Endothelial cell of umbilical vein (primary cell): ENCODE measurements around the gene BMX. TPM values are rescaled to one million over a fixed set of nuclear protein-coding genes. Genes with fewer than 3 reads are reported as not detected.

Experiments
- BruUV-seq: library from RNA; stranded (reverse); fragments of 400-500 nt; replicated peaks from 2 replicates; lab custom pipeline; 2021; lab: Mats Ljungman, UMichigan
- CTCF ChIA-PET: fragments of 300-600, 350-600 bp; sonication (Branson Sonifier 250); formaldehyde crosslinking; loops from one replicate; lab custom pipeline; 2021; ENCODE audit warnings: antibody characterized with exemption, inconsistent platforms; lab: Charles Lee
- POLR2A ChIA-PET: fragments of 300-600, 350-600 bp; sonication (Branson Sonifier 250); formaldehyde crosslinking; loops from one replicate; lab custom pipeline; 2021; ENCODE audit warnings: antibody characterized with exemption, inconsistent platforms; lab: Charles Lee
- DNase-seq: peaks from one replicate; pipeline ENCODE4 v3.0.0-alpha.2; 2011; ENCODE audit warnings: low read depth, low spot score
- FAIRE-seq: peaks from 2 replicates; lab custom pipeline; 2011; peaks lifted over from hg19 to GRCh38; lab: Jason Lieb, UNC
- H2AFZ ChIP-seq: 2 replicates; pipeline ENCODE4 v1.6.0; 2012; ENCODE audit warnings: low read depth, low read length, control low read depth, inconsistent platforms
- H3K27ac ChIP-seq: 2 replicates; pipeline ENCODE4 v1.5.1; 2011; ENCODE audit warnings: low read depth, mild to moderate bottlenecking, control low read depth, low read length, moderate library complexity; ENCODE audit not compliant: insufficient read depth
- H3K27me3 ChIP-seq, 2 experiments: 2 replicates each; pipeline versions ENCODE4 v1.6.0 to v1.6.1; 2011; ENCODE audit warnings: low read length in 2 of 2, mixed read lengths in 1 of 2; ENCODE audit not compliant: control insufficient read depth in 2 of 2, insufficient read depth in 2 of 2
- H3K36me3 ChIP-seq, 2 experiments: 2 replicates in 1 of 2; 3 replicates in 1 of 2; pipeline ENCODE4 v1.5.1; 2011; ENCODE audit warnings: low read length in 2 of 2, mild to moderate bottlenecking in 1 of 2, moderate library complexity in 1 of 2; ENCODE audit not compliant: control insufficient read depth in 2 of 2, insufficient read depth in 2 of 2; ENCODE audit errors: extremely low read depth in 1 of 2
- H3K4me1 ChIP-seq: 3 replicates; pipeline ENCODE4 v1.5.1; 2011; ENCODE audit warnings: mild to moderate bottlenecking, low read length; ENCODE audit not compliant: control insufficient read depth, insufficient read depth; ENCODE audit errors: extremely low read depth
- H3K4me2 ChIP-seq: 2 replicates; pipeline ENCODE4 v1.6.1; 2011; ENCODE audit warnings: low read length, control low read depth, mixed read lengths; ENCODE audit not compliant: insufficient read depth
- H3K4me3 ChIP-seq, 3 experiments: fragments of 200-600 bp in 1 of 3; sonication (generic), shearing (Covaris generic) in 1 of 3; replicated peaks in 1 of 3; 2 replicates each; pipeline ENCODE4 v1.5.1; 2011 to 2016; ENCODE audit warnings: control low read depth in 3 of 3, low read length in 3 of 3, mild to moderate bottlenecking in 2 of 3, inconsistent platforms in 1 of 3, low read depth in 1 of 3, moderate library complexity in 1 of 3; ENCODE audit not compliant: insufficient read depth in 1 of 3
- H3K79me2 ChIP-seq: 2 replicates; pipeline ENCODE4 v1.6.0; 2012; ENCODE audit warnings: low read length, inconsistent platforms; ENCODE audit not compliant: control insufficient read depth, insufficient read depth
- H3K9ac ChIP-seq: replicated peaks from 2 replicates; pipeline ENCODE3; 2011; ENCODE audit warnings: low read length, control low read depth; ENCODE audit not compliant: insufficient read depth; ENCODE audit errors: extremely low read depth
- H3K9me1 ChIP-seq: replicated peaks from 3 replicates; pipeline ENCODE4 v1.6.0; 2011; ENCODE audit warnings: mild to moderate bottlenecking, low read length; ENCODE audit not compliant: control insufficient read depth, insufficient read depth; ENCODE audit errors: extremely low read depth
- H3K9me3 ChIP-seq: replicated peaks from 2 replicates; pipeline ENCODE4 v1.5.1; 2012; ENCODE audit warnings: low read length, inconsistent platforms; ENCODE audit not compliant: control insufficient read depth, insufficient read depth
- H4K20me1 ChIP-seq: replicated peaks from 2 replicates; pipeline ENCODE3; 2011; ENCODE audit warnings: mild to moderate bottlenecking, low read length; ENCODE audit not compliant: control insufficient read depth, insufficient read depth; ENCODE audit errors: extremely low read depth
- CTCF ChIP-seq, 2 donors: IDR thresholded peaks; 1 replicate in 1 of 2; 2 replicates in 1 of 2; pipeline ENCODE4 v1.5.1; 2011; ENCODE audit warnings: low read length in 2 of 2, mild to moderate bottlenecking in 2 of 2, moderate library complexity in 2 of 2, control low read depth in 1 of 2, inconsistent platforms in 1 of 2, low read depth in 1 of 2; ENCODE audit not compliant: insufficient read depth in 1 of 2; ENCODE audit errors: extremely low read depth in 1 of 2
- FOS ChIP-seq: IDR thresholded peaks from 2 replicates; pipeline ENCODE4 v1.6.1; 2011; ENCODE audit warnings: mild to moderate bottlenecking, low read length, moderate library complexity, borderline replicate concordance; ENCODE audit not compliant: insufficient read depth
- JUN ChIP-seq: IDR thresholded peaks from 2 replicates; pipeline ENCODE4 v1.6.1; 2011; ENCODE audit warnings: borderline replicate concordance, low read depth; ENCODE audit not compliant: insufficient read length, insufficient read depth
- MYC ChIP-seq: IDR thresholded peaks from one replicate; pipeline ENCODE4 v1.6.1; 2011; ENCODE audit warnings: mild to moderate bottlenecking, low read depth, low read length
- POLR2A ChIP-seq: IDR thresholded peaks from 2 replicates; pipeline ENCODE4 v1.6.1; 2012; ENCODE audit warnings: low read depth, mild to moderate bottlenecking, control low read depth, low read length
- POLR2AphosphoS5 ChIP-seq: IDR thresholded peaks from 2 replicates; pipeline ENCODE4 v1.6.1; 2012; ENCODE audit warnings: low read depth, mild to moderate bottlenecking, control low read depth, low read length, moderate library complexity; ENCODE audit not compliant: insufficient read depth
- dilution Hi-C: fragments of 300-500 bp; cut with MboI; formaldehyde crosslinking; loops from one replicate; pipeline ENCODE4 v1.15.0; 2019; ENCODE audit warnings: low sequenced_read_pairs; ENCODE audit not compliant: extremely low pct_ligation_motif_present
- intact Hi-C: fragments of 100-400 bp; cut with micrococcal nuclease; formaldehyde crosslinking; loops from one replicate; pipeline ENCODE4 v1.10.0; 2022
- polyA plus RNA-seq, 4 experiments: library from polyadenylated mRNA; depleted of rRNA in 3 of 4; stranded (reverse) in 3 of 4; unstranded in 1 of 4; fragments of >200 nt; gene quantifications; 2 replicates each; pipeline versions ENCODE4 v1.2.1 to v1.2.3, GENCODE V29; 2011 to 2012; ENCODE audit warnings: missing spikeins in 1 of 4
- total RNA-seq: library from RNA; stranded (reverse); gene quantifications from 2 replicates; pipeline ENCODE4 v1.2.3, GENCODE V29; 2021

Gene BMX
- total and polyA plus RNA-seq, 2 donors (not counting 3 experiments of a cell fraction or from before 2014, with no cell fraction given), result 49.8 to 105 TPM

- no peaks in the 10 kb centered on the region for H3K9me3 ChIP-seq
- dilution Hi-C loops (no loop called here), intact Hi-C loops (loop anchor here (5.0 kb wide), 2 partner anchors 50 to 150 kb away; no protein-coding TSS in a partner anchor)
- BruUV-seq, result no TSS peak
- DNase-seq (peak; percentile 34), FAIRE-seq (no peak)
- H4K20me1 ChIP-seq, result no peaks in the 10 kb centered on the region
- no peak overlapping the region for H3K4me3 ChIP-seq
- peaks cover 26% of the 10 kb centered on the region for H3K79me2 ChIP-seq
- H3K27ac ChIP-seq, result peak overlapping the region; percentile 50
- no peaks in the 10 kb centered on the region for H3K36me3 ChIP-seq
- CTCF ChIA-PET, result no interaction called here
- POLR2A ChIA-PET, result no interaction called here
- peak overlapping the region; percentile 55 for H2AFZ ChIP-seq
- H3K27me3 ChIP-seq, result no peaks in the 10 kb centered on the region
- peaks cover 47% of the 10 kb centered on the region for H3K4me1 ChIP-seq
- peak overlapping the region; percentile 11 for H3K9ac ChIP-seq
- TF ChIP-seq CTCF (IDR thresholded peaks at IDR 0.05; ENCODE audit: extremely low read depth in 1 of 2, insufficient read depth in 1 of 2, low read depth in 1 of 2, low read length in 2 of 2) (no peak), MYC (no peak), POLR2A (no peak), POLR2AphosphoS5 (no peak), FOS (no peak)
- H3K9me1 ChIP-seq, result no peaks in the 10 kb centered on the region
- H3K4me2 ChIP-seq, result peak overlapping the region; percentile 72
Measured at GRCh38 chrX:15496824-15497223, 3.8 kb upstream of the BMX start.

GRCh38 chrX:15497865-15498264, 2.7 kb upstream of the BMX start:
- no peak overlapping the region for H2AFZ ChIP-seq

More at GRCh38 chrX:15497865-15498264, 2.7 kb upstream of the BMX start:
- ChIA-PET POLR2A (no interaction called here), CTCF (interaction anchor here (0.7 to 1.7 kb wide), 6 partner anchors 15 to 67 kb away, joined by 4 to 14 read pairs (median 4); no protein-coding TSS in a partner anchor)
- Histone ChIP-seq H3K36me3 (no peaks in the 10 kb centered on the region), H4K20me1 (no peaks in the 10 kb centered on the region), H3K27ac (no peak overlapping the region), H3K27me3 (no peaks in the 10 kb centered on the region), H3K4me2 (no peak overlapping the region), H3K9me3 (no peaks in the 10 kb centered on the region), H3K9me1 (no peaks in the 10 kb centered on the region), H3K4me3 (no peak overlapping the region), H3K79me2 (peaks cover 26% of the 10 kb centered on the region), H3K9ac (no peak overlapping the region), H3K4me1 (peaks cover 48% of the 10 kb centered on the region)
- BruUV-seq, result no TSS peak
- intact Hi-C loops (loop anchor here (1.0 to 5.0 kb wide), 4 partner anchors 18 to 149 kb away; no protein-coding TSS in a partner anchor), dilution Hi-C loops (no loop called here)
- FAIRE-seq (peak; percentile 18), DNase-seq (peak; percentile 79)
- TF ChIP-seq JUN, result no peak
- TF ChIP-seq POLR2A, result no peak
- TF ChIP-seq CTCF (IDR thresholded peaks at IDR 0.05; ENCODE audit: extremely low read depth in 1 of 2, insufficient read depth in 1 of 2, low read depth in 1 of 2, low read length in 2 of 2), result peak; percentile 58 to 60
